Breast epithelium (tissue), 4 donors: ENCODE results near the gene TEAD4. TPM values are rescaled to one million over a fixed set of nuclear protein-coding genes. Genes with fewer than 3 reads are reported as not detected.

Experiments used
- DNase-seq, 2 donors: peaks; one replicate each; pipeline ENCODE4 v3.0.0-alpha.2; 2019; ENCODE audit warnings: low spot score in 2 of 2
- H3K27ac ChIP-seq, 2 donors: fragments of 200-600 bp; sonication (generic) in 1 of 2; one replicate each; pipeline ENCODE4 v1.5.1; 2016 to 2019; ENCODE audit warnings: mild to moderate bottlenecking in 1 of 2
- H3K27me3 ChIP-seq, 2 donors: fragments of 200-600 bp; sonication (generic) in 1 of 2; one replicate each; pipeline versions ENCODE4 v1.5.1 to v1.6.0; 2017 to 2019; ENCODE audit warnings: control low read depth in 1 of 2, mild to moderate bottlenecking in 1 of 2
- H3K36me3 ChIP-seq: fragments of 200-600 bp; one replicate; pipeline ENCODE4 v1.5.1; 2019
- H3K4me1 ChIP-seq, 2 donors: fragments of 200-600 bp; sonication (generic); one replicate each; pipeline ENCODE4 v1.5.1; 2016 to 2019; ENCODE audit warnings: control low read depth in 1 of 2
- H3K4me3 ChIP-seq, 3 donors: fragments of 200-600 bp; sonication (generic); 1 replicate in 2 of 3; 2 replicates in 1 of 3; pipeline ENCODE4 v1.5.1; 2016 to 2019; ENCODE audit warnings: mild to moderate bottlenecking in 3 of 3, moderate library complexity in 2 of 3
- H3K9me3 ChIP-seq, 2 donors: fragments of 200-600 bp; sonication (generic) in 1 of 2; one replicate each; pipeline ENCODE4 v1.5.1; 2016 to 2019; ENCODE audit warnings: control low read depth in 1 of 2
- CTCF ChIP-seq, 3 donors: fragments of 450-650 bp; IDR thresholded peaks; one replicate each; pipeline ENCODE4 v1.5.1; 2016 to 2017; ENCODE audit warnings: antibody characterized with exemption in 3 of 3, mild to moderate bottlenecking in 3 of 3, moderate library complexity in 3 of 3
- POLR2A ChIP-seq: fragments of 450-650 bp; IDR thresholded peaks from one replicate; pipeline ENCODE4 v1.6.1; 2016; ENCODE audit warnings: antibody characterized with exemption, mild to moderate bottlenecking, moderate library complexity
- POLR2AphosphoS5 ChIP-seq, 3 donors: sonication (generic); formaldehyde crosslinking; IDR thresholded peaks; one replicate each; pipeline ENCODE4 v1.6.1; 2017; ENCODE audit warnings: antibody characterized with exemption in 3 of 3
- intact Hi-C: fragments of 100-400 bp; cut with DNase I; formaldehyde crosslinking; loops from one replicate; pipeline ENCODE4 v1.15.1; 2023; ENCODE audit warnings: low total_unique reads
- total RNA-seq, 3 donors: library from RNA; depleted of rRNA; stranded (reverse); fragments of >200 nt; gene quantifications; one replicate each; pipeline ENCODE4 v1.1.0, GENCODE V29; 2016

Gene TEAD4
- total RNA-seq, 3 donors from 2014 or later, result 2.4 to 24.3 (median 12.6) TPM

- H3K4me1 ChIP-seq, result no peaks in the 10 kb centered on the region
- no peaks in the 10 kb centered on the region for H3K27me3 ChIP-seq
- no peak overlapping the region for H3K4me3 ChIP-seq
- H3K9me3 ChIP-seq, result no peaks in the 10 kb centered on the region
- no peak for DNase-seq
- intact Hi-C loops, result no loop called here
- no peak overlapping the region for H3K27ac ChIP-seq
- no peak for TF ChIP-seq POLR2A
- TF ChIP-seq CTCF (IDR thresholded peaks at IDR 0.05), result no peak
- no peak for TF ChIP-seq POLR2AphosphoS5 (IDR thresholded peaks at IDR 0.05)
- no peaks in the 10 kb centered on the region for H3K36me3 ChIP-seq
Observed at GRCh38 chr12:2982361-2982760, 23.2 kb downstream of the TEAD4 start.

DNA sequence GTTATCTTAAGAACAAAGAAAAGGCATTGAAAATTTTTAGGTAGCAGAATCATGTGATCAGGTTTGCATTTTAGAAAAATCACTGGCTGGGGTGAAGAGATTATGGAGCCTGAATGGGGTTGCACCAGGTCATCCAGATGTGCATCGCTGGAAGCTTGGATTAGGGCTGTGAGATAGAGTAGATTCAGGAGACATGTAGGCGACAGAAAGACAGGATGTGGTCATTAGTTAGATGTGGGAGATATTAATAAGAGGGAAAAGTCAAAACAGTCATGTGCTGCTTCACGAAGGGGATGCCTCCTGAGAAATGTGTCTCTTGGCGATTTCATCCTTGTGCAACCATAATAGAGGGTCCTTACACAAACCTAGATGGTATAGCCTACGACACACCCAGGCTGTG is 25.1 kb downstream of the TEAD4 start:
- peaks cover 0 to under 1% of the 10 kb centered on the region in 2 donors for H3K9me3 ChIP-seq
- no peak overlapping the region for H3K4me3 ChIP-seq
- no peak overlapping the region for H3K27ac ChIP-seq
- DNase-seq, result no peak
- TF ChIP-seq POLR2A (no peak), POLR2AphosphoS5 (IDR thresholded peaks at IDR 0.05) (no peak), CTCF (IDR thresholded peaks at IDR 0.05) (no peak)
- H3K4me1 ChIP-seq, result no peaks in the 10 kb centered on the region
- intact Hi-C loops, result no loop called here
- no peaks in the 10 kb centered on the region for H3K36me3 ChIP-seq
- no peaks in the 10 kb centered on the region for H3K27me3 ChIP-seq

DNA sequence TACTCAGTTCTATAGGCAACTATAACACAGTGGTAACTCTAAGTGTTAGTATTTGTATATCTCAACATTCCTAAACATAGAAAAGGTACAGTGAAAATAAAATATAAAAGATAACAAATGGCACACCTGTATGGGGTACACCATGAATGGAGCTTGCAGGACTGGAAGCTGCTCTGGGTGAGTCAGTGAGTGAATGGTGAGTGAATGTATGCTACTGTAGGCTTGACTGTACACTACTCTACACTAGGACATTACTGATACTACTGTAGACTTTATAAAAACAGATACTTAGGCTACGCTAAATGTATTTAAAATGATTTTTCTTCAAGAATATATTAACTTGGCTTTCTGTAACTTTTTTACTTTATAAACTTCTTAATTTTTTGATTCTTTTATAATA is 25.5 kb downstream of the TEAD4 start:
- intact Hi-C loops, result no loop called here
- TF ChIP-seq CTCF (IDR thresholded peaks at IDR 0.05) (no peak), POLR2AphosphoS5 (IDR thresholded peaks at IDR 0.05) (no peak), POLR2A (no peak)

DNA sequence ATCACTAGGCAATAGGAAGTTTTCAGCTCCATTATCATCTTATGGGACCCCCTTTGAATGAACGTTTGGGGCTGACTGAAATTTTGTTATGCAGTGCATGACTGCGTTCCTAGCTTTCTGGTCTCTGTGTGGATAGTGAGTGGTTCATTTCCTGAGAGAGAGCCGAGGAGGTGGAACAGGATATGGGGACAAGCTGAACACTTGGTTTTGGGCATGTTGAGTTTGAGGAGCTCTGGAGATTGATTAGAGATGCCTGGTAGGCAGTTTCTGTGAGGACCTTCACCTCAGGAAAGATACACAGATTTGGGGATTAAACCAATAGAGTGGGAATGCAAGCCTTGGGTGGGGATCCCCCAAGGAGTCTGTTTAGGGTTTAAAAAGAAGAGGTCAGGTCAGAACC is 27.7 kb downstream of the TEAD4 start:
- Histone ChIP-seq H3K4me1 (no peaks in the 10 kb centered on the region), H3K27me3 (no peaks in the 10 kb centered on the region), H3K36me3 (no peaks in the 10 kb centered on the region), H3K27ac (no peak overlapping the region), H3K9me3 (peaks cover 0 to 6% of the 10 kb centered on the region in 2 donors), H3K4me3 (no peak overlapping the region)
- DNase-seq, result no peak
- TF ChIP-seq POLR2AphosphoS5 (IDR thresholded peaks at IDR 0.05), result no peak
- no peak for TF ChIP-seq CTCF (IDR thresholded peaks at IDR 0.05)
- no peak for TF ChIP-seq POLR2A
- intact Hi-C loops, result no loop called here

More for the DNA sequence above, 25.5 kb downstream of the TEAD4 start:
- H3K27ac ChIP-seq, result no peak overlapping the region
- no peaks in the 10 kb centered on the region for H3K36me3 ChIP-seq
- no peak overlapping the region for H3K4me3 ChIP-seq
- DNase-seq, result no peak
- no peaks in the 10 kb centered on the region for H3K4me1 ChIP-seq
- no peaks in the 10 kb centered on the region for H3K27me3 ChIP-seq
- H3K9me3 ChIP-seq, result peaks cover 0 to 5% of the 10 kb centered on the region in 2 donors

DNA sequence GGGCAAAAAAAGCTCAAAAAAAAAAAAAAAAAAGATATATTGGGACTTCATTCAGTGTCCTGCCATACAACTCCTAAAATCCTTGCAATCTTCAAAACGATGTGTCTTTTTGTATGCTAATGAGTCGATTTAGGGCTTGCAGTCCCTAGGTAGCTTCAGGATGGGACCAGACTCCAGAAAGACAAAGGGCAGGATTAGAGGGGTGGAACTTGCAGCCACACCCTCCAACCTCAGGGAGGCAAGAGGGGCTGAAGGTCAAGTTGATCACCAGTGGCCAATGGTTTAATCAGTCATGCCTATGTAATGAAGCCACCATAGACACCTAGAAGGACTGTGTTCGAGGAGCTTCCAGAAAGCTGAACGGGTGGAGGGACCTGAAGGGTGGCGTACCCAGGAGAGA is 29.3 kb downstream of the TEAD4 start:
- H3K9me3 ChIP-seq, result peaks cover 0 to 6% of the 10 kb centered on the region in 2 donors
- DNase-seq, result no peak
- no peak overlapping the region for H3K27ac ChIP-seq
- TF ChIP-seq POLR2A (no peak), POLR2AphosphoS5 (IDR thresholded peaks at IDR 0.05) (no peak), CTCF (IDR thresholded peaks at IDR 0.05) (no peak)
- H3K27me3 ChIP-seq, result no peaks in the 10 kb centered on the region
- no peaks in the 10 kb centered on the region for H3K4me1 ChIP-seq
- intact Hi-C loops, result no loop called here
- no peak overlapping the region for H3K4me3 ChIP-seq
- no peaks in the 10 kb centered on the region for H3K36me3 ChIP-seq
